ENCODE data around the gene ARID1B.

ARID1B gene

GRCh38 chr6:157095084-157095483, 317.9 kb downstream of the ARID1B start:
- Histone ChIP-seq H3K9me3 (no peaks in the 10 kb centered on the region), H3K27me3 (no peaks in the 10 kb centered on the region), H3K4me1 (peaks cover 0 to 11% (median 0%) of the 10 kb centered on the region in 4 donors), H3K4me3 (no peak overlapping the region), H3K36me3 (peaks cover 0 to 8% (median 0%) of the 10 kb centered on the region in 3 donors), H3K27ac (no peak overlapping the region)
- intact Hi-C loops (cut with DNase I; ENCODE audit: low total_unique reads): no loop called here
- no peak for DNase-seq
- TF ChIP-seq CTCF (IDR thresholded peaks at IDR 0.05): no peak

GRCh38 chr6:157095569-157095968, 318.4 kb downstream of the ARID1B start:
- Histone ChIP-seq H3K4me1 (peaks cover 0 to 11% (median 0%) of the 10 kb centered on the region in 4 donors), H3K36me3 (peaks cover 0 to 7% (median 0%) of the 10 kb centered on the region in 3 donors), H3K27ac (no peak overlapping the region), H3K27me3 (no peaks in the 10 kb centered on the region), H3K4me3 (no peak overlapping the region), H3K9me3 (no peaks in the 10 kb centered on the region)
- TF ChIP-seq CTCF (IDR thresholded peaks at IDR 0.05): no peak
- DNase-seq: no peak
- intact Hi-C loops (cut with DNase I; ENCODE audit: low total_unique reads): no loop called here

- no peak for DNase-seq
- H3K4me3 ChIP-seq: no peak overlapping the region
- no peak for TF ChIP-seq CTCF (IDR thresholded peaks at IDR 0.05)
- no peak overlapping the region for H3K27ac ChIP-seq
- H3K4me1 ChIP-seq: peaks cover 0 to 11% (median 0%) of the 10 kb centered on the region in 4 donors
- H3K9me3 ChIP-seq: no peaks in the 10 kb centered on the region
- peaks cover 0 to 2% (median 0%) of the 10 kb centered on the region in 3 donors for H3K36me3 ChIP-seq
- no peaks in the 10 kb centered on the region for H3K27me3 ChIP-seq
- intact Hi-C loops (cut with DNase I; ENCODE audit: low total_unique reads): no loop called here
Measured at GRCh38 chr6:157096105-157096504, 318.9 kb downstream of the ARID1B start.

GRCh38 chr6:157096522-157096921, 319.3 kb downstream of the ARID1B start:
- no peak for DNase-seq
- no peaks in the 10 kb centered on the region for H3K36me3 ChIP-seq
- H3K27ac ChIP-seq: no peak overlapping the region
- TF ChIP-seq CTCF (IDR thresholded peaks at IDR 0.05): no peak
- H3K4me1 ChIP-seq: peaks cover 0 to 11% (median 0%) of the 10 kb centered on the region in 4 donors
- intact Hi-C loops (cut with DNase I; ENCODE audit: low total_unique reads): no loop called here
- no peaks in the 10 kb centered on the region for H3K27me3 ChIP-seq
- no peak overlapping the region for H3K4me3 ChIP-seq
- no peaks in the 10 kb centered on the region for H3K9me3 ChIP-seq

- TF ChIP-seq CTCF (IDR thresholded peaks at IDR 0.05): no peak
- Histone ChIP-seq H3K36me3 (no peaks in the 10 kb centered on the region), H3K4me1 (peaks cover 0 to 4% (median 0%) of the 10 kb centered on the region in 4 donors), H3K27ac (no peak overlapping the region), H3K4me3 (no peak overlapping the region), H3K27me3 (no peaks in the 10 kb centered on the region), H3K9me3 (no peaks in the 10 kb centered on the region)
- DNase-seq: no peak
- intact Hi-C loops (cut with DNase I; ENCODE audit: low total_unique reads): no loop called here
Measured at GRCh38 chr6:157097255-157097955, 320.2 kb downstream of the ARID1B start.
